ENCODE data around the gene ANTKMT.
"Not testable (repeated sequence)": the region's sequence is repeated elsewhere in the genome, so short reads cannot be mapped to it uniquely, and the experiment has no call there.

ANTKMT gene

GRCh38 chr16:683396-684070, 37.4 kb upstream of the ANTKMT start:
- TF ChIP-seq POLR2A (IDR thresholded peaks at IDR 0.05; ENCODE audit: low read depth, low read length) (no peak), TAF1 (IDR thresholded peaks at IDR 0.05; ENCODE audit: borderline replicate concordance, low read depth, low read length) (no peak), POLR2AphosphoS5 (IDR thresholded peaks at IDR 0.05; ENCODE audit: low read depth, low read length) (no peak)
- no peak for DNase-seq (ENCODE audit: insufficient read length)
- FAIRE-seq = no peak

DNA sequence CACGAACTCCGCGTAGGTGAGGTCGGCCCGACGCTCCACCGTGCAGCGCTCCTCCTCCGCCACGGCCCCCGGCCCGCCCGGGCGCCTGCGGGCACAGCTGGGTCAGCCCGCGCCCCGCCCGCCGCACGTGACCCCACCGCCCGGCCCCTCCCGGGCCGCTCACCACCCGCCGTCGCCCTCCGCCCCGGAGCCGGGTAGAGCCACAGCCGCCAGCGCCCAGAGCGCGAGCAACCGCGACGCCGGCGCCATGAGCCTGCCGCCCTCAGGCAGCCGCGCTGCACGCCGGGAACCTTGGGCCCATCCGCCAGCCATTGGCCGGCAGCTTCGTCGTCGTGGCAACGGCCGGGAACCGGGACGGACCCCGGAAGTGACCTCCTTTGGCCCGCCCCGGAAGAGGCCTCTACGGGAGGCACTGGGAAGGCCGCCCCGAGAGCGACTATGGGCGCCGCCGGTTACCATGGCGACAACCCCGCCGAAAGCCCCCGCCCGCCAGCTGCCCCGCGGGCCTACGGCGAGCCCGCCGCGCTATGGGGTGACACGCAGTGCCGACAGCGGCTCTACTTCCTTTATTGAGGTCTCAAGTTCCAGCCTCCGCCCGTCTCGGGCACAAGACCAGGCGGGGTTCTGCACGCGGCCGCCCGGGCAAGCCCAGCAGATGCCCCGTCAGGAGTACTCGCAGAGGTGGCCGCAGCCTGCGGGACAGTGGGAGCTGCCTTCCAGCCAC, 36.7 kb upstream of the ANTKMT start, which contains the start of gene JMJD8:
TSS of gene JMJD8 (minus strand) at position 264 of the 724 bp plus-strand sequence. CDS start at position 249, 15 bp downstream.
- FAIRE-seq = peak; percentile 97
- DNase-seq (ENCODE audit: insufficient read length) = peak; percentile 100
- TF ChIP-seq POLR2A (IDR thresholded peaks at IDR 0.05; ENCODE audit: low read depth, low read length) (peak; percentile 97), POLR2AphosphoS5 (IDR thresholded peaks at IDR 0.05; ENCODE audit: low read depth, low read length) (peak; percentile 90), TAF1 (IDR thresholded peaks at IDR 0.05; ENCODE audit: borderline replicate concordance, low read depth, low read length) (peak; percentile 85)

- FAIRE-seq (no peak), DNase-seq (ENCODE audit: insufficient read length) (no peak)
- no peak for TF ChIP-seq POLR2AphosphoS5 (IDR thresholded peaks at IDR 0.05; ENCODE audit: low read depth, low read length)
- TF ChIP-seq POLR2A (IDR thresholded peaks at IDR 0.05; ENCODE audit: low read depth, low read length) = no peak
- TF ChIP-seq TAF1 (IDR thresholded peaks at IDR 0.05; ENCODE audit: borderline replicate concordance, low read depth, low read length) = no peak
These were observed 35.8 kb upstream of the ANTKMT start for GRCh38 chr16:684961-685696.

- FAIRE-seq = no peak
- DNase-seq (ENCODE audit: insufficient read length) = no peak
These were observed 35.0 kb upstream of the ANTKMT start for GRCh38 chr16:685967-686366.

DNA sequence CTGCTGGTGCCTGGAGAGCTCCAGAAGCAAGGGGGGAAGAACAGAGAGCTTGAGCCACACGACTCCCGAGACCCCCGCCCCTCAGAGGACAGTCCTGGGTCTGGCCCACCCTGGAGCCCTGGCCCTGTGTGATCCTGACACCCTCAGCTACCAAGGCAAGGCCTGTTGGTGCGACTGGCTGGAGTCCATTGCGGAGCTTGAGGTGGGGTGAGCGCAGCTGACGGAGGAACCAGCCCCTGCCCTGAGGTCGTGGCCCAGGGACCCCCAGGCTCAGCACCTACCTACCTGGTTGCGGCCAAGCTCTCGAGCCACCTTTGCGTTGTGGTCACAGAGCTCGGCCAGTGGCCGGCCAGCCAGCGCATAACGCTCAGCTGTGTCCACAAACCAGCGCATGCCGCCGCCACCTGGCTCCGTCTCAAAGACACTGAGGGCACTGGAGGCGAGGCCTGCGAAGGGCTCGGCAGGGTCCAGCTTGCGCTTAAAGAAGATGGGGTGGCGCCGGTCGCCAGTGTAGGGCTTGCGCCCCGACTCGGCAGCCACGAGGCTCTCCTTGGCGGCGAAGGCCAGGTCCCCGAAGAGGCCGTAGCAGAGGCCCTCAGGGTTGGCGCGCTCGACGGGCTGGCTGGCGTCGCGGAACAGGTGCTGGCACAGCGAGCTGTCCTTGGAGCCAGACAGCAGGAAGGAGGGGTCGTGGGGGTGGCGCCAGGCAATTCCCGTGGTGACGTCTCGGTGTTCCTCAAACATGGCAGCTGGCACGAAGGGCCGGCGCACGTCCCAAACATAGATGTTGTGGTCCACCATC, 34.3 kb upstream of the ANTKMT start:
- no peak for DNase-seq (ENCODE audit: insufficient read length)
- no peak for FAIRE-seq
- TF ChIP-seq TAF1 (IDR thresholded peaks at IDR 0.05; ENCODE audit: borderline replicate concordance, low read depth, low read length) (no peak), POLR2AphosphoS5 (IDR thresholded peaks at IDR 0.05; ENCODE audit: low read depth, low read length) (no peak), POLR2A (IDR thresholded peaks at IDR 0.05; ENCODE audit: low read depth, low read length) (no peak)

More at GRCh38 chr16:685967-686366, 35.0 kb upstream of the ANTKMT start:
- TF ChIP-seq POLR2AphosphoS5 (IDR thresholded peaks at IDR 0.05; ENCODE audit: low read depth, low read length) (no peak), TAF1 (IDR thresholded peaks at IDR 0.05; ENCODE audit: borderline replicate concordance, low read depth, low read length) (no peak), POLR2A (IDR thresholded peaks at IDR 0.05; ENCODE audit: low read depth, low read length) (no peak)

GRCh38 chr16:687499-687898, 33.4 kb upstream of the ANTKMT start:
- no peak for FAIRE-seq
- no peak for DNase-seq (ENCODE audit: insufficient read length)
- TF ChIP-seq POLR2AphosphoS5 (IDR thresholded peaks at IDR 0.05; ENCODE audit: low read depth, low read length) = no peak
- TF ChIP-seq TAF1 (IDR thresholded peaks at IDR 0.05; ENCODE audit: borderline replicate concordance, low read depth, low read length) = no peak
- no peak for TF ChIP-seq POLR2A (IDR thresholded peaks at IDR 0.05; ENCODE audit: low read depth, low read length)

GRCh38 chr16:689175-689897, 31.6 kb upstream of the ANTKMT start:
- no peak for TF ChIP-seq POLR2A (IDR thresholded peaks at IDR 0.05; ENCODE audit: low read depth, low read length)
- no peak for TF ChIP-seq TAF1 (IDR thresholded peaks at IDR 0.05; ENCODE audit: borderline replicate concordance, low read depth, low read length)
- TF ChIP-seq POLR2AphosphoS5 (IDR thresholded peaks at IDR 0.05; ENCODE audit: low read depth, low read length) = no peak
- DNase-seq (ENCODE audit: insufficient read length) (no peak), FAIRE-seq (no peak)

DNA sequence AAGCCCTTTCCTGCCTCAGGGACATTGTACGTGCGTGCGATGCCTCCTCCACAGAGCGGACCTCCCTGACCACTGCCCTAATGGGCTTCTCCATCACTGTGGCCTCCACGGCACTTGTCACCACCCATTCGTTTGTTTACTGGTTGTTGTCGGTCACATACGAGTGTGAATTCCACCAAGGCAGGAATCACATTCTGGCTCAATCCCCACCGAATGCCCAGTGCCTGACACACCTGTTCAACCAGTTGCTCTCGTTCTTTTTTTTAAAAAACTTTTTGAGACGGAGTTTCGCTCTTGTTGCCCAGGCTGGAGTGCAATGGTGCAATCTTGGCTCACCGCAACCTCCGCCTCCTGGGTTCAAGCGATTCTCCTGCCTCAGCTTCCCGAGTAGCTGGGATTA, 29.7 kb upstream of the ANTKMT start:
- not testable (repeated sequence) for DNase-seq (ENCODE audit: insufficient read length); FAIRE-seq

GRCh38 chr16:692356-693108, 28.4 kb upstream of the ANTKMT start:
- TF ChIP-seq POLR2AphosphoS5 (IDR thresholded peaks at IDR 0.05; ENCODE audit: low read depth, low read length) (no peak), TAF1 (IDR thresholded peaks at IDR 0.05; ENCODE audit: borderline replicate concordance, low read depth, low read length) (no peak), POLR2A (IDR thresholded peaks at IDR 0.05; ENCODE audit: low read depth, low read length) (no peak)
- FAIRE-seq (no peak), DNase-seq (ENCODE audit: insufficient read length) (no peak)

GRCh38 chr16:693364-693763, 27.6 kb upstream of the ANTKMT start:
- TF ChIP-seq TAF1 (IDR thresholded peaks at IDR 0.05; ENCODE audit: borderline replicate concordance, low read depth, low read length) (no peak), POLR2AphosphoS5 (IDR thresholded peaks at IDR 0.05; ENCODE audit: low read depth, low read length) (no peak), POLR2A (IDR thresholded peaks at IDR 0.05; ENCODE audit: low read depth, low read length) (no peak)
- DNase-seq (ENCODE audit: insufficient read length) (no peak), FAIRE-seq (no peak)

All from GM12892 (cell line).